Measurements from ENCODE around the gene FBXO41. TPM values are rescaled to one million over a fixed set of nuclear protein-coding genes. Genes with fewer than 3 reads are reported as not detected.

FBXO41 gene
- total and polyA plus RNA-seq, 9 of the 15 experiments (the other 6 are each of a cell fraction or from before 2014, with no cell fraction given), result 0.21 to 8.2 (median 3.5) TPM

DNA sequence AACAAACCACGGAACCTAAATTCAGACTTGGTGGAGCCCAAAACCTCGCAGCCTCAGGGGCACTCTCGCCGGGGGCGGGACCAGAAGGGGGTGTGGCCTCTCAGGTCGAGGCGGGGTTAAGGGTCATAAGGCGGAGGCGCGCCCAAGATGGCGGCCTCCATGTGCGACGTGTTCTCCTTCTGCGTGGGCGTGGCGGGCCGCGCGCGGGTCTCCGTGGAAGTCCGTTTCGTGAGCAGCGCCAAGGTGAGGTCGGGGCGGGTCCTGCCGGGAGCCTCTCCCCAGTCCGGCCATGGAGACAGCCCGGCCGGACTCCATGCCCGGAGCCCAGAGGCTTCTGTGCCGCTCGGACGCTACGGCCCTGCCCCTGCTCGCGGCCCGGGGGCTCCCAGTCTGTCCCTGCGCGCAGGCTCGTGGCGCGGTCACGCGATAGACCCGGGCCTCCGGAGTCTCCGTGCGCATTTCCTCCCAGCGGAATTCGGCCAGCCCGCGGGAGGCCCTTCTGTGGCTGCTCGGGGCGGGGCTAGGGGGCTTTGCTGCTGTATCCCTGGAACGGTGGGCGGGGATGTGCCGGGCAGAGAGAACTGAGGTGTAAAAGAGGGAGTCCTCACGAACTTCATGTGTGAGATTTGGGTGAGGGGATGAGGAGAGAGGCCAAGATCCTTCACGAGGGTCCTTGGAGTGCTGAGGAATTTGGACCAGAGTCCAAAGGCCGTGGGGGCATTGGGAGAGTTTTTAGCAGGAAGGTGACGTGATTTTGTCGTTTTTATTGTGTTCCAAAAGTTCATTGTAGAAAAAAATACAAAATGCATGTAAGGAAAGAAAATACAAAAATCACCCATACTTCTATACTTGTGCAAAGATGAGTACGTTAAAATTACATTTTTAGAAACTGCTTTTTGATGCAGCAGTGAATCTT lies 69.9 kb downstream of the FBXO41 start, which contains the start of gene SMYD5 (continued):
- TF ChIP-seq, protein P1, sequence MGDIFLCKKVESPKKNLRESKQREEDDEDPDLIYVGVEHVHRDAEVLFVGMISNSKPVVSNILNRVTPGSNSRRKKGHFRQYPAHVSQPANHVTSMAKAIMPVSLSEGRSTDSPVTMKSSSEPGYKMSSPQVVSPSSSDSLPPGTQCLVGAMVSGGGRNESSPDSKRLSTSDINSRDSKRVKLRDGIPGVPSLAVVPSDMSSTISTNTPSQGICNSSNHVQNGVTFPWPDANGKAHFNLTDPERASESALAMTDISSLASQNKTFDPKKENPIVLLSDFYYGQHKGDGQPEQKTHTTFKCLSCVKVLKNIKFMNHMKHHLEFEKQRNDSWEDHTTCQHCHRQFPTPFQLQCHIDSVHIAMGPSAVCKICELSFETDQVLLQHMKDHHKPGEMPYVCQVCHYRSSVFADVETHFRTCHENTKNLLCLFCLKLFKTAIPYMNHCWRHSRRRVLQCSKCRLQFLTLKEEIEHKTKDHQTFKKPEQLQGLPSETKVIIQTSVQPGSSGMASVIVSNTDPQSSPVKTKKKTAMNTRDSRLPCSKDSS (IDR thresholded peaks at IDR 0.05; ENCODE audit: low read depth, partially characterized antibody), result no peak
- TF ChIP-seq POLR2H (tag; IDR thresholded peaks at IDR 0.05; ENCODE audit: low read depth), result no peak
- TF ChIP-seq, protein P2, sequence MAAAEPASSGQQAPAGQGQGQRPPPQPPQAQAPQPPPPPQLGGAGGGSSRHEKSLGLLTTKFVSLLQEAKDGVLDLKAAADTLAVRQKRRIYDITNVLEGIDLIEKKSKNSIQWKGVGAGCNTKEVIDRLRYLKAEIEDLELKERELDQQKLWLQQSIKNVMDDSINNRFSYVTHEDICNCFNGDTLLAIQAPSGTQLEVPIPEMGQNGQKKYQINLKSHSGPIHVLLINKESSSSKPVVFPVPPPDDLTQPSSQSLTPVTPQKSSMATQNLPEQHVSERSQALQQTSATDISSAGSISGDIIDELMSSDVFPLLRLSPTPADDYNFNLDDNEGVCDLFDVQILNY (CRISPR knock-in tag; IDR thresholded peaks at IDR 0.05), result no peak
- TF ChIP-seq PML (IDR thresholded peaks at IDR 0.05; ENCODE audit: low read length), result 0 out of 2 replicates have a peak, but pooled peaks have one; percentile 44
- 0 out of 2 replicates have a peak, but pooled peaks have one; percentile 31 for TF ChIP-seq TOE1 (IDR thresholded peaks at IDR 0.05; ENCODE audit: borderline replicate concordance)
- no peak for TF ChIP-seq TOE1 (CRISPR knock-in tag; IDR thresholded peaks at IDR 0.05; ENCODE audit: borderline replicate concordance, low read depth)
- TF ChIP-seq ZNF79 (CRISPR knock-in tag; IDR thresholded peaks at IDR 0.05; ENCODE audit: low read depth), result no peak
- no peak for TF ChIP-seq TEAD2 (tag; IDR thresholded peaks at IDR 0.05)
- TF ChIP-seq ZNF316 (IDR thresholded peaks at IDR 0.05), result no peak
- TF ChIP-seq ZNF717 (CRISPR knock-in tag; IDR thresholded peaks at IDR 0.05), result no peak
- no peak for TF ChIP-seq ILF3 (IDR thresholded peaks at IDR 0.05; ENCODE audit: borderline replicate concordance)
- TF ChIP-seq SNIP1 (IDR thresholded peaks at IDR 0.05; ENCODE audit: low read depth), result no peak
- TF ChIP-seq, protein P3, sequence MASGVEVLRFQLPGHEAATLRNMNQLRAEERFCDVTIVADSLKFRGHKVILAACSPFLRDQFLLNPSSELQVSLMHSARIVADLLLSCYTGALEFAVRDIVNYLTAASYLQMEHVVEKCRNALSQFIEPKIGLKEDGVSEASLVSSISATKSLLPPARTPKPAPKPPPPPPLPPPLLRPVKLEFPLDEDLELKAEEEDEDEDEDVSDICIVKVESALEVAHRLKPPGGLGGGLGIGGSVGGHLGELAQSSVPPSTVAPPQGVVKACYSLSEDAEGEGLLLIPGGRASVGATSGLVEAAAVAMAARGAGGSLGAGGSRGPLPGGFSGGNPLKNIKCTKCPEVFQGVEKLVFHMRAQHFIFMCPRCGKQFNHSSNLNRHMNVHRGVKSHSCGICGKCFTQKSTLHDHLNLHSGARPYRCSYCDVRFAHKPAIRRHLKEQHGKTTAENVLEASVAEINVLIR (CRISPR knock-in tag; IDR thresholded peaks at IDR 0.05), result no peak
- TF ChIP-seq CXXC5 (CRISPR knock-in tag; IDR thresholded peaks at IDR 0.05), result peak; percentile 76
- TF ChIP-seq, protein P4, sequence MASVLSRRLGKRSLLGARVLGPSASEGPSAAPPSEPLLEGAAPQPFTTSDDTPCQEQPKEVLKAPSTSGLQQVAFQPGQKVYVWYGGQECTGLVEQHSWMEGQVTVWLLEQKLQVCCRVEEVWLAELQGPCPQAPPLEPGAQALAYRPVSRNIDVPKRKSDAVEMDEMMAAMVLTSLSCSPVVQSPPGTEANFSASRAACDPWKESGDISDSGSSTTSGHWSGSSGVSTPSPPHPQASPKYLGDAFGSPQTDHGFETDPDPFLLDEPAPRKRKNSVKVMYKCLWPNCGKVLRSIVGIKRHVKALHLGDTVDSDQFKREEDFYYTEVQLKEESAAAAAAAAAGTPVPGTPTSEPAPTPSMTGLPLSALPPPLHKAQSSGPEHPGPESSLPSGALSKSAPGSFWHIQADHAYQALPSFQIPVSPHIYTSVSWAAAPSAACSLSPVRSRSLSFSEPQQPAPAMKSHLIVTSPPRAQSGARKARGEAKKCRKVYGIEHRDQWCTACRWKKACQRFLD (CRISPR knock-in tag; IDR thresholded peaks at IDR 0.05), result peak; percentile 48; the same call in 1 of the 2 replicates
- TF ChIP-seq RBM15 (IDR thresholded peaks at IDR 0.05; ENCODE audit: insufficient read depth, low read length), result no peak
- TF ChIP-seq, protein P5, sequence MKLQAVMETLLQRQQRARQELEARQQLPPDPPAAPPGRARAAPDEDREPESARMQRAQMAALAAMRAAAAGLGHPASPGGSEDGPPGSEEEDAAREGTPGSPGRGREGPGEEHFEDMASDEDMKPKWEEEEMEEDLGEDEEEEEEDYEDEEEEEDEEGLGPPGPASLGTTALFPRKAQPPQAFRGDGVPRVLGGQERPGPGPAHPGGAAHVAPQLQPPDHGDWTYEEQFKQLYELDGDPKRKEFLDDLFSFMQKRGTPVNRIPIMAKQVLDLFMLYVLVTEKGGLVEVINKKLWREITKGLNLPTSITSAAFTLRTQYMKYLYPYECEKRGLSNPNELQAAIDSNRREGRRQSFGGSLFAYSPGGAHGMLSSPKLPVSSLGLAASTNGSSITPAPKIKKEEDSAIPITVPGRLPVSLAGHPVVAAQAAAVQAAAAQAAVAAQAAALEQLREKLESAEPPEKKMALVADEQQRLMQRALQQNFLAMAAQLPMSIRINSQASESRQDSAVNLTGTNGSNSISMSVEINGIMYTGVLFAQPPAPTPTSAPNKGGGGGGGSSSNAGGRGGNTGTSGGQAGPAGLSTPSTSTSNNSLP (IDR thresholded peaks at IDR 0.05; ENCODE audit: borderline replicate concordance, low read depth, low read length), result no peak
- TF ChIP-seq HLTF (IDR thresholded peaks at IDR 0.05), result no peak
- TF ChIP-seq HNRNPH1 (optimal IDR thresholded peaks at IDR 0.05; ENCODE audit: low read depth, low read length), result no peak
- no peak; the same call in 1 of the 2 replicates for TF ChIP-seq DIDO1 (tag; IDR thresholded peaks at IDR 0.05; ENCODE audit: low read depth)
